IPS-15b (cell line): Measurements from ENCODE around the gene MRPL17.
"Not testable (repeated sequence)": the region's sequence is repeated elsewhere in the genome, so short reads cannot be mapped to it uniquely, and the experiment has no call there.

Source experiments
- H3K27me3 ChIP-seq: one replicate; pipeline ENCODE4 v1.6.1; 2013; ENCODE audit warnings: low read length; ENCODE audit not compliant: control insufficient read depth, insufficient read depth
- H3K36me3 ChIP-seq: one replicate; pipeline ENCODE4 v1.6.1; 2013; ENCODE audit warnings: low read length; ENCODE audit not compliant: control insufficient read depth, insufficient read depth
- H3K4me1 ChIP-seq: one replicate; pipeline ENCODE4 v1.6.1; 2013; ENCODE audit warnings: mild to moderate bottlenecking, low read length; ENCODE audit not compliant: control insufficient read depth, insufficient read depth
- H3K4me3 ChIP-seq: one replicate; pipeline ENCODE4 v1.5.1; 2013; ENCODE audit warnings: low read depth, low read length
- H3K9ac ChIP-seq: one replicate; pipeline ENCODE4 v1.6.1; 2013; ENCODE audit warnings: low read depth, mild to moderate bottlenecking, low read length
- H3K9me3 ChIP-seq: one replicate; pipeline ENCODE4 v1.6.1; 2013; ENCODE audit warnings: mild to moderate bottlenecking, low read length; ENCODE audit not compliant: control insufficient read depth, insufficient read depth

MRPL17 gene

DNA sequence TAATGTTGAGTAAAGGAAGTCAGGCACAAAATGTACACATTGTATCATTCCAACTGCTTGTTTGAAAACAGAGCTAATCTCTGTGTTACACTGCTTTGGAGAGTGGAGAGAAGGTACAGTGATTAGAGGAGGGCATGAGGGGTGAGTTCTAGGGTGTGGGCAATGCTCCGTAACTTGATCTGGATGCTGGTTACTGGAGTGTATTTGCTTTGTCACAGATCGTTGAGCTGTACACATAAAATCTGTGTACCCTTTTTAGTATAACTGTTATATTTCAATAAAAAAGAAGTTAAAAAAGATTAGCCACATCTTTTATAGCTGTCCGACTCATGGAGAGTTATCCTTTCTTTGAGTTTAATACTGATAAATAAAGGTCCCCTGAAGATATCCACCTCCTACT lies 18.8 kb upstream of the MRPL17 start:
- not testable (repeated sequence) for H3K9ac ChIP-seq, H3K9me3 ChIP-seq, H3K27me3 ChIP-seq, H3K4me1 ChIP-seq, H3K36me3 ChIP-seq, H3K4me3 ChIP-seq

DNA sequence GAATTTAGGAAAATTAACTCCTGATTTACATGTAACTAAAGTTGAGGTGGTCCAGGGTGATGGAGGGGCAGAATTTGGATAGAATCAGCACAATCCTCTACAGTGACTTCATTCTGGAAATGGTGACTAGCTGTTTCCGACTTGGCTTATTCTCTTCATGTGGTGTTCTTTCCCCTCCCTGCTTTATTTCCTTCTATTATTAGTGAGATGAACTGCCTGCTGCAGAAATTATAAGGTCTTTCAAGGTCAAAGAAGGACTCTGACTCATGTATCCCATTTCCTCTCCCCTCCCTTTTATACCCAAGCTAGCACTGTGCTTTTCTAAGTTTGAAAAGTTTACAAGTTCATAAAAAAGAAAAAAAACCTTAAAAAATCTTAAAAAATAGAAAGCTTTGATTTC lies 12.2 kb upstream of the MRPL17 start:
- Histone ChIP-seq H3K4me1 (no peaks in the 10 kb centered on the region), H3K9ac (no peak overlapping the region), H3K36me3 (no peaks in the 10 kb centered on the region), H3K4me3 (no peak overlapping the region), H3K27me3 (no peaks in the 10 kb centered on the region), H3K9me3 (no peaks in the 10 kb centered on the region)

DNA sequence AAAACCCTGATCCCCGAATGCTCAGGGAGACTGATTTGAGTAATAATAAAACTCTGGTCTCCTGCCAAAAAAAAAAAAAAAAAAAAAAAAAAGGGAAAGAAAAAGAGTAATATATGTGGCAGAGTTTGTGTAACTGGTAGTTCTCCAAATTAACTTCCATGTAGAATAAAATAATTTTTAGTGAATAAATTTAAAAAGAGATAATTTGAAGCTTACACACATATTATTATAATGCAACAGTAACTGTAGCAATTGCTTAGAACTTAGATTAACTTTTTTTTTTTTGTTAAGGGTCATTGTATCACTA lies 11.0 kb upstream of the MRPL17 start:
- Histone ChIP-seq H3K4me1 (no peaks in the 10 kb centered on the region), H3K4me3 (no peak overlapping the region), H3K27me3 (no peaks in the 10 kb centered on the region), H3K36me3 (no peaks in the 10 kb centered on the region), H3K9me3 (no peaks in the 10 kb centered on the region), H3K9ac (no peak overlapping the region)

DNA sequence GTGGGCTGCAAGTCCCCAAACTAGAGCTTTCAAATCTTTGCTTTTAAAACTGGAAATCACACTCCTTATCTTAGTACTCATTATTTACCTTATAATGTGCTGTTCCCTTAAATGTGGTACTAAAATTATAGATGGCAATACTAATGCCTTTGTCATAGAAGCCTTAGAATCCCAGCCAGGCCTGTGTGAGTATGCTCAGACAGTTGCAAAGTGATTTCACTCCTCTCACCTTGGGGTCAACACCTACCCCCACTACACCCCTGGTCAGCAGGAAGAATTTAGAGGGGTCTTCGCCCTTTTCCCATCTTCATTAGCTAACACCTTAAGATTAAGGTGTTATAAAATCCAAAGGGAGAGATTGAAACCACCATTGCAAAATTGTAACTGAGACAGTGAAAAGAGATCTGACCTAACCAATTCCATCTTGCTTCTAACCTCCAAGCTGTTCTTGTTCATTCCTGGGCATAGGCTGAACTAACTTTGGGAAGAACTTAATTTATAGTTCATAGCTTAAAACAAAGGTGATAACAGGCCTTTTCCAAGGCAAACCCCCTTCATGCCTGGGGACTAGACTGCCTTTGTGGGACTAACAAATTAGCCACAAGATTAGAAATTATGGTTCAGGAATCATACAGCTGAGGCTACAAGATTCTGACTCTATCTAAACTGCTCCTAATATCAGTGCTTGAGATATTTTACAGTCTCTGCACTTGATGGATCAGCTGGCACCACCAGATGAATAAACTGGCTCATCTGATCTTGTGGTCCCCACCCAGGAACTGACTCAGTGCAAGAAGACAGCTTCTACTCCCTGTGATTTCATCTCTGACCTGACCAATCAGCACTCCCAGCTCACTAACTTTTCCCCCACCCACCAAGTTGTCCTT lies 10.4 kb upstream of the MRPL17 start:
- Histone ChIP-seq H3K9ac (no peak overlapping the region), H3K9me3 (no peaks in the 10 kb centered on the region), H3K27me3 (no peaks in the 10 kb centered on the region), H3K4me3 (no peak overlapping the region), H3K4me1 (no peaks in the 10 kb centered on the region), H3K36me3 (no peaks in the 10 kb centered on the region)

DNA sequence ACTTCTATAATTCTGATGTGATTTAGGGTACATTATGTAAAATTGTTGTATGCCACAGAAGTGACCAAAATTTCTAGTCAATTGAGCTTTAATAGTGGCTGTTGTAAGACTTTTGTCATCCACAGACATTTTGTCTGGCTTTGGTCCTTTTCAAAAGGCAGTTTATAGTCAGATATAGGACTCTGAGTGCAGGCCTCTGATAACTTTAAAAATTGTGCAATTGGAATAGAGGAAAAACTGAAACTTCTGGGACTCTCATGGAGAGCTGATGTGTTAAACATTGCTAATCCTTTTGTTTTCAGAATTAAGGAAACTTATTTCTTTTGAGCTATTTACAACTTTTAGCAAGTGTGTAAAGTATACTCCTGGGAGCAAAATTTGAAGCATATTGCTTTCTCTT lies 9.0 kb upstream of the MRPL17 start:
- H3K9ac ChIP-seq, result no peak overlapping the region
- H3K36me3 ChIP-seq, result no peaks in the 10 kb centered on the region
- no peaks in the 10 kb centered on the region for H3K9me3 ChIP-seq
- H3K27me3 ChIP-seq, result no peaks in the 10 kb centered on the region
- H3K4me3 ChIP-seq, result no peak overlapping the region
- no peaks in the 10 kb centered on the region for H3K4me1 ChIP-seq

DNA sequence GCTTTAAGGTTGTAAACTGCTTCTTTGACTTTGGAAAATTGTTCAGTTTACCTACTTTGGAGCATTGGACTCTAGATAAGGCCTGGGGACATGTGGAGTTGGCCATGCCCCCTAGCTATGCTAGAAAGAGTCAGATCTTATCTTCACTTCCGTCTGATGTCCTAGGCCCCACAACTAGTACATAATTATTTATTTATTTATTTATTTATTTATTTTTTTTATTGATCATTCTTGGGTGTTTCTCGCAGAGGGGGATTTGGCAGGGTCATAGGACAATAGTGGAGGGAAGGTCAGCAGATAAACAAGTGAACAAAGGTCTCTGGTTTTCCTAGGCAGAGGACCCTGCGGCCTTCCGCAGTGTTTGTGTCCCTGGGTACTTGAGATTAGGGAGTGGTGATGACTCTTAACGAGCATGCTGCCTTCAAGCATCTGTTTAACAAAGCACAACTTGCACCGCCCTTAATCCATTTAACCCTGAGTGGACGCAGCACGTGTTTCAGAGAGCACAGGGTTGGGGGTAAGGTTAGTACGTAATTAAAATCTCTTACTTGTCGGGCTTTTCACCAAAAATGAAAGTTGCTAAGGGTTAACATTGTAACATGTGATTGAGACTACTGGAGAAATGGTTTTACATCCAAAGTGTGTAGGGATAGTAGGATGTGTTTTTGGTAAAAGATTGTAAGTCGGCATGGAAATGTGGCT lies 7.4 kb upstream of the MRPL17 start:
- not testable (repeated sequence) for H3K4me1 ChIP-seq, H3K9ac ChIP-seq, H3K9me3 ChIP-seq, H3K27me3 ChIP-seq, H3K4me3 ChIP-seq, H3K36me3 ChIP-seq

DNA sequence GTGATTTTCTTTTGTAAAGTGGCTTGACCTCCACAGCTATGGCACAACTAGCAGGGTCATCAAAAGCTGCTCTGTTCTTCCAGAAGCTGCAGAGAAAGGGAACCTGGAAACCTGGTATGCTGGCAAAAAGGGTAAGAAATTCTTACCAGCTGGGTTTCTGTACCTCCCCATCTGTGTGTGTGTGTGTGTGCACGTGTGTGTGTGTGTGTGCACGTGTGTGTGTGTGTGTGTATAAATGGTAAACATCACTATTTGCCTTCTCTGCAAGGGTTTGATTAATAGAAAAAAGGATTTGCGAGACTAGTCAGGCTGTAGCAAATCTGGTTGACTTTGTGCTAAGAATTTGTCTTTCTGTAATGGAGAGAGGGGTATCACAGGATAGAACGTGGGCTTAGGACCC lies 4.7 kb upstream of the MRPL17 start:
- H3K36me3 ChIP-seq, result no peaks in the 10 kb centered on the region
- no peak overlapping the region for H3K4me3 ChIP-seq
- H3K9me3 ChIP-seq, result no peaks in the 10 kb centered on the region
- H3K4me1 ChIP-seq, result no peaks in the 10 kb centered on the region
- H3K9ac ChIP-seq, result no peak overlapping the region
- H3K27me3 ChIP-seq, result no peaks in the 10 kb centered on the region

DNA sequence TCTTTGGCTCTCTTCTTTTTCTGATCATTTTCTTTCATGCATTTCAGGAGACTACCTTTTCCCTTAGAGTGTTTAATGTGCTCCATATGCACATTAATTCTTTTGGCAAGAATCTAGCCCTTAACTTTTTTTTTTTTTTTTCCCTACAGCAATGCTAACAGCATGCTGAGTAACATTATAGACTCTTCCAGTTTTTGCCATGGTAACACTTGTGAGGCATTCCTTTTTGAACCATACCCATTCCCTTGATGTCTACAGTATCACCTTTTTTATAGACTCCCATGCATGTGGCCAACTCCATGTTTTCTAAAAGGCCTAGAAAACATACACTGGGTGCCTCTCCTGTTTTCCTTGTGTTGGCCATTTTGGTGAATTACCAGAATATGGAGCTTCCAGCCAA lies 2.9 kb upstream of the MRPL17 start:
- peaks cover 2% of the 10 kb centered on the region for H3K36me3 ChIP-seq
- no peaks in the 10 kb centered on the region for H3K9me3 ChIP-seq
- H3K4me3 ChIP-seq, result no peak overlapping the region
- H3K4me1 ChIP-seq, result no peaks in the 10 kb centered on the region
- no peaks in the 10 kb centered on the region for H3K27me3 ChIP-seq
- no peak overlapping the region for H3K9ac ChIP-seq

DNA sequence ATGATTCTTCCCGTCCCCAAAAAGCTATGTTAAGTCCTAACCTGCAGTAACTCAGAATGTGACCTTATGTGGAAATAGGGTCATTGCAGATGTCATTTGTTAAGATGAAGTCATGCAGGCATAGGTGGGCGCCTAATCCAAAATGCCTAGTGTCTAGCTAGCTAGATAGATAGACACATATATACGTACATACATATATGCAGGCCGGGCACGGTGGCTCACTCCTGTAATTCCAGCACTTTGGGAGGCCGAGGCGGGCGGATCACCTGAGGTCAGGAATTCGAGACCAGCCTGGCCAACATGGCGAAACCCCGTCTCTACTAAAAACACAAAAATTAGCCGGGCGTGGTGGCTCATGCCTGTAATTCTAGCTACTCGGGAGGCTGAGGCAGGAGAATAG lies 928 bp upstream of the MRPL17 start:
- H3K36me3 ChIP-seq, H3K4me1 ChIP-seq, H3K27me3 ChIP-seq, H3K9me3 ChIP-seq: not testable (repeated sequence)
- Histone ChIP-seq H3K4me3 (peak overlapping the region; percentile 40), H3K9ac (peak overlapping the region; percentile 41)

DNA sequence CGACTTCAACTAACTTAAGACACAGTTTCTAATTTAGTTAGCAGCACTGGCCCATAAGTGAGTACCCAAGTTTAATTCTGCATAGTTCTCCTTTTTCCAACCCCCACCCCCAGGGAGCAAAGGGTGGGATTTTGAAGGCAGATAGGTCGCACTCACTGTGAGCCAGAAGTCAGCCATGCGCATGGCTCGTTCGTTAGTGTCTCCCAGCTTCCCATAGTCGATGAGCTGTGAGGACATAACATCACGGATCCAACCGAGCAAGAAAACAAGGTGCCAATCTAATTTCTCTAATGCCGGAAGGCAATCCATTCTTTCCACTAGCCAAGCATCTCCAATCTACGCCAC lies 577 bp downstream of the MRPL17 start:
- H3K9ac ChIP-seq, result peak overlapping the region; percentile 97
- peaks cover 6% of the 10 kb centered on the region for H3K36me3 ChIP-seq
- H3K27me3 ChIP-seq, result no peaks in the 10 kb centered on the region
- peak overlapping the region; percentile 99 for H3K4me3 ChIP-seq
- H3K4me1 ChIP-seq, result peaks cover 2% of the 10 kb centered on the region
- H3K9me3 ChIP-seq, result no peaks in the 10 kb centered on the region

DNA sequence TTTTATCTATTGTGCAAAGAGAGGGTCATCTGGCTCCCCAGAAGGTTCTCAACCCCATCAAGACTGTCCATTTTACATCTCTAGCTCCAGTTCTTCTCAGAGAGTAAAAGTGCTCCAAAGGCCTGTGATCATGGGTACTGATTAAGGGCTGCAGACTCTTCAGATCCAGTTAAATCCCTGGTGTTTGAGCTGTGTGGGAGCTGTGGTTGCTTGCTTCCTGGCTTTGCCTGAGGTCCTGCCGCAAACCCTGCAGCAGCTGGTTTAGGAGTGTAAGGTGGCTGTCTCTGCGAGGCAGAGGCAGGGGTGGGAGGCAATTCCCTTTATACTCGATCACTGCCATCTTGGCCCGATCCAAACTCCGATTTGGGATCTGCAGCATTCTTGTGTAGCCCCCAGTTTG lies 1.2 kb downstream of the MRPL17 start:
- H3K27me3 ChIP-seq, result no peaks in the 10 kb centered on the region
- peak overlapping the region; percentile 99 for H3K4me3 ChIP-seq
- peaks cover 6% of the 10 kb centered on the region for H3K36me3 ChIP-seq
- no peaks in the 10 kb centered on the region for H3K9me3 ChIP-seq
- peak overlapping the region; percentile 97 for H3K9ac ChIP-seq
- H3K4me1 ChIP-seq, result peaks cover 2% of the 10 kb centered on the region

DNA sequence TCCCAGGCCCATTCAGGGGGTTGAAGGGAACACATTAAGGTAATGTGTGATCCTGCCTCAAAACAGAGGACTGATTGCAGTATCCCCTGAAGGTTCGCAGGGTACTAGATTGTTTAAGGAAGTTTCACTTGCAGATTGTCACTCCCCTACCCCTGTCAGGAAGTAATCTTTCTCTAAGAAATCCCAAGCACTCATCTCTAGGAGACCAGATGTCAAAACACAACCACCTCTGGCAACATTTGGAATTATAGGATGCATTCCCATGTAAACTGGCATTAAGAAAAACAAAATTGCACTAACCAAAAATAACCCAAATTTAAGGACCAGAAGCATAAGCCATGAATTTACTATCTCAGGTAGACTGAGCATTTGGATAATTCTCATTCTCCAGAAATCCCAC lies 1.6 kb downstream of the MRPL17 start:
- Histone ChIP-seq H3K36me3 (peaks cover 6% of the 10 kb centered on the region), H3K9ac (no peak overlapping the region), H3K27me3 (no peaks in the 10 kb centered on the region), H3K4me1 (peaks cover 2% of the 10 kb centered on the region), H3K9me3 (no peaks in the 10 kb centered on the region), H3K4me3 (peak overlapping the region; percentile 6)
